ENCODE measurements around the gene RCAN2.

GRCh38 chr6:46299253-46299652 lies 192.0 kb downstream of the RCAN2 start:
- TF ChIP-seq CTCF (IDR thresholded peaks at IDR 0.05; ENCODE audit: insufficient read depth, low read length), result no peak
- no peak for TF ChIP-seq POLR2AphosphoS5 (IDR thresholded peaks at IDR 0.05; ENCODE audit: low read depth)

Measured in HL-60 (cell line).